ENCODE results near the gene AKR7A2.

DNA sequence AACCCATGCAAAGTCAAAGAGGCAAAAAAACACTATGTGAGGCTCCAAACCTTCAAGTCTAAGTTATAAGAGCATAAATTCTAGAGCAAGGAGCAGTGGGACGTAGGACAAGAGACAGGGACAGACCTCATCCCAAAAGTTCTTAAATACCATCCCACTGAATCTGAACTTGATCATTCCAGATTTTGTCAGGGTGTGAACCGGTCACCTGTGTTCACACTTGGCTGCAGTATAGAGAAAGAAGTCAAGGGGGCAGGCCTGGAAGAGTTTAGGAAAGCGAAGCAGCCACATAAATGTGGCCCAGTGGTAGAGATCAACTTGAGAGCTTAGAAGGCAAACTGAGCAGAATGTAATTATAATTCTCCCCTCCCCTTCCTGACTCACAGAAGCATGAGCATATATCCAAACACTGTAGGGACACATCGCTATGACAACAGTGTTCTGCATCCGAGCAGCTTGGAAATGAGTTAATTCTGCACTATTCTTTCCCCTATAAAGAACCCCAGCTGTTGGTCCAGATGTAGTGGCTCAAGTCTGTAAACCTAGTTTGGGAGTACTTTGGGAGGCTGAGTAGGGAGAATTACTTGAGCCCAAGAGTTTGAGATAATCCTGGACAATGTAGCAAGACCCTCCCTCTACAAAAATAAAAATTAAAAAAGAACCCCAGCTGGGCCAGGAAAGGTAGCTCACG is 2.7 kb downstream of the AKR7A2 start:
- TF ChIP-seq, protein P1, sequence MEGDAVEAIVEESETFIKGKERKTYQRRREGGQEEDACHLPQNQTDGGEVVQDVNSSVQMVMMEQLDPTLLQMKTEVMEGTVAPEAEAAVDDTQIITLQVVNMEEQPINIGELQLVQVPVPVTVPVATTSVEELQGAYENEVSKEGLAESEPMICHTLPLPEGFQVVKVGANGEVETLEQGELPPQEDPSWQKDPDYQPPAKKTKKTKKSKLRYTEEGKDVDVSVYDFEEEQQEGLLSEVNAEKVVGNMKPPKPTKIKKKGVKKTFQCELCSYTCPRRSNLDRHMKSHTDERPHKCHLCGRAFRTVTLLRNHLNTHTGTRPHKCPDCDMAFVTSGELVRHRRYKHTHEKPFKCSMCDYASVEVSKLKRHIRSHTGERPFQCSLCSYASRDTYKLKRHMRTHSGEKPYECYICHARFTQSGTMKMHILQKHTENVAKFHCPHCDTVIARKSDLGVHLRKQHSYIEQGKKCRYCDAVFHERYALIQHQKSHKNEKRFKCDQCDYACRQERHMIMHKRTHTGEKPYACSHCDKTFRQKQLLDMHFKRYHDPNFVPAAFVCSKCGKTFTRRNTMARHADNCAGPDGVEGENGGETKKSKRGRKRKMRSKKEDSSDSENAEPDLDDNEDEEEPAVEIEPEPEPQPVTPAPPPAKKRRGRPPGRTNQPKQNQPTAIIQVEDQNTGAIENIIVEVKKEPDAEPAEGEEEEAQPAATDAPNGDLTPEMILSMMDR (IDR thresholded peaks at IDR 0.05), result no peak
- TF ChIP-seq POLR2A (IDR thresholded peaks at IDR 0.05) (no peak), POLR2AphosphoS5 (IDR thresholded peaks at IDR 0.05) (no peak), EP300 (IDR thresholded peaks at IDR 0.05) (no peak)
